LoVo (cell line): ENCODE data around the gene ANKRD65.
"Not testable (repeated sequence)": the region's sequence is repeated elsewhere in the genome, so short reads cannot be mapped to it uniquely, and the experiment has no call there.

Experiments
- DNase-seq: peaks from one replicate; pipeline ENCODE4 v3.0.0-alpha.2; 2016; ENCODE audit warnings: low spot score

Gene ANKRD65

GRCh38 chr1:1370094-1370493, 51.0 kb downstream of the ANKRD65 start:
- DNase-seq = not testable (repeated sequence)
